NCI-H2081 treated with DMSO at 0.1 percent for 48 hours (cell line): Measurements from ENCODE around the gene BRD9.
"Not testable (repeated sequence)": the region's sequence is repeated elsewhere in the genome, so short reads cannot be mapped to it uniquely, and the experiment has no call there.

ENCODE experiments used
- DNase-seq: peaks from one replicate; lab custom pipeline; 2025; lab: John Stamatoyannopoulos, UW

BRD9 gene

GRCh38 chr5:856531-857425 lies 35.8 kb downstream of the BRD9 start:
- no peak for DNase-seq

- no peak for DNase-seq
Observed at GRCh38 chr5:855771-856530, 36.6 kb downstream of the BRD9 start.

- DNase-seq = no peak
Observed at GRCh38 chr5:854966-855743, 37.4 kb downstream of the BRD9 start.

GRCh38 chr5:854217-854616 lies 38.4 kb downstream of the BRD9 start:
- DNase-seq = no peak

GRCh38 chr5:853416-854090 lies 39.0 kb downstream of the BRD9 start:
- not testable (repeated sequence) for DNase-seq

GRCh38 chr5:852431-853401 lies 39.9 kb downstream of the BRD9 start:
- no peak for DNase-seq

GRCh38 chr5:852018-852417 lies 40.6 kb downstream of the BRD9 start:
- no peak for DNase-seq

GRCh38 chr5:851553-851952 lies 41.0 kb downstream of the BRD9 start:
- DNase-seq = no peak

GRCh38 chr5:851076-851475 lies 41.5 kb downstream of the BRD9 start:
- no peak for DNase-seq

GRCh38 chr5:850511-851006 lies 42.0 kb downstream of the BRD9 start, which contains the start of gene ZDHHC11:
Gene ZDHHC11 (minus strand): TSS chr5:850986. CDS start chr5:850602, 384 bp downstream.
- DNase-seq = no peak

- DNase-seq = no peak
Observed at GRCh38 chr5:849651-850301, 42.8 kb downstream of the BRD9 start.

GRCh38 chr5:848671-849111 lies 43.9 kb downstream of the BRD9 start:
- DNase-seq = no peak

GRCh38 chr5:847736-848135 lies 44.9 kb downstream of the BRD9 start:
- not testable (repeated sequence) for DNase-seq

GRCh38 chr5:847212-847611 lies 45.4 kb downstream of the BRD9 start:
- not testable (repeated sequence) for DNase-seq

- DNase-seq = not testable (repeated sequence)
Observed at GRCh38 chr5:846602-847091, 46.0 kb downstream of the BRD9 start.

GRCh38 chr5:845676-846601 lies 46.7 kb downstream of the BRD9 start:
- DNase-seq = not testable (repeated sequence)

- not testable (repeated sequence) for DNase-seq
Observed at GRCh38 chr5:845031-845675, 47.4 kb downstream of the BRD9 start.

GRCh38 chr5:844426-844825 lies 48.2 kb downstream of the BRD9 start:
- DNase-seq = not testable (repeated sequence)
